Choroid plexus epithelial cell (primary cell): ENCODE measurements around the gene PHACTR1.

Experiments used
- DNase-seq: peaks from one replicate; pipeline ENCODE4 v3.0.0-alpha.2; 2010; ENCODE audit warnings: low read depth
- H3K4me3 ChIP-seq: 2 replicates; pipeline ENCODE4 v1.5.1; 2011; ENCODE audit warnings: low read depth, mild to moderate bottlenecking, control low read depth, low read length, moderate library complexity
- CTCF ChIP-seq: conservative IDR thresholded peaks from 2 replicates; pipeline ENCODE4 v1.5.1; 2011; ENCODE audit warnings: low read depth, mild to moderate bottlenecking, control low read depth, inconsistent platforms, low read length, moderate library complexity

The PHACTR1 gene

GRCh38 chr6:13292774-13293173 lies 576.2 kb downstream of the PHACTR1 start:
- H3K4me3 ChIP-seq: no peak overlapping the region
- DNase-seq: no peak
- TF ChIP-seq CTCF: no peak

GRCh38 chr6:13294499-13295069 lies 578.0 kb downstream of the PHACTR1 start:
- no peak for TF ChIP-seq CTCF
- DNase-seq: peak; percentile 48
- no peak overlapping the region for H3K4me3 ChIP-seq

- H3K4me3 ChIP-seq: no peak overlapping the region
- DNase-seq: no peak
- no peak for TF ChIP-seq CTCF
Observed at GRCh38 chr6:13295576-13295975, 579.0 kb downstream of the PHACTR1 start.

- DNase-seq: no peak
- no peak for TF ChIP-seq CTCF
- H3K4me3 ChIP-seq: no peak overlapping the region
Observed at GRCh38 chr6:13296536-13296997, 580.0 kb downstream of the PHACTR1 start.

GRCh38 chr6:13297391-13297790 lies 580.8 kb downstream of the PHACTR1 start:
- H3K4me3 ChIP-seq: no peak overlapping the region
- TF ChIP-seq CTCF: no peak
- DNase-seq: no peak

- no peak for TF ChIP-seq CTCF
- no peak for DNase-seq
- H3K4me3 ChIP-seq: no peak overlapping the region
Observed at GRCh38 chr6:13298446-13298845, 581.9 kb downstream of the PHACTR1 start.

GRCh38 chr6:13299403-13299821 lies 582.8 kb downstream of the PHACTR1 start:
- no peak for TF ChIP-seq CTCF
- DNase-seq: no peak
- no peak overlapping the region for H3K4me3 ChIP-seq
